SK-N-MC (cell line): ENCODE measurements around the gene MYF6.

Source experiments
- DNase-seq: peaks from one replicate; pipeline ENCODE4 v3.0.0-alpha.2; 2011; ENCODE audit warnings: low read depth, low spot score
- H3K27ac ChIP-seq: fragments of 200-600 bp; sonication (generic); 2 replicates; pipeline ENCODE4 v1.5.1; 2016; ENCODE audit warnings: mixed run types
- H3K36me3 ChIP-seq: fragments of 200-600 bp; sonication (generic); 2 replicates; pipeline ENCODE4 v1.6.1; 2017; ENCODE audit warnings: antibody characterized with exemption, low read length, mixed read lengths; ENCODE audit not compliant: insufficient read depth
- H3K4me3 ChIP-seq: fragments of 200-600 bp; sonication (generic); 2 replicates; pipeline ENCODE4 v1.5.1; 2016
- H3K9ac ChIP-seq: fragments of 200-600 bp; sonication (generic); 2 replicates; pipeline ENCODE4 v1.8.0; 2017; ENCODE audit warnings: mixed run types, mixed read lengths; ENCODE audit not compliant: insufficient read length
- H3K9me3 ChIP-seq: fragments of 200-600 bp; sonication (generic); 2 replicates; pipeline ENCODE4 v1.6.1; 2017; ENCODE audit warnings: low read depth, mild to moderate bottlenecking, antibody characterized with exemption, low read length, moderate library complexity, mixed read lengths
- EZH2 ChIP-seq: fragments of 200-600 bp; sonication (generic); IDR thresholded peaks from one replicate; pipeline ENCODE4 v1.6.1; 2017; ENCODE audit warnings: antibody characterized with exemption
- FOXP2 ChIP-seq: optimal IDR thresholded peaks from 2 replicates; pipeline ENCODE3; 2011; ENCODE audit warnings: mild to moderate bottlenecking, moderate library complexity; ENCODE audit not compliant: insufficient read depth; ENCODE audit errors: extremely low read length, control extremely low read depth
- POLR2AphosphoS5 ChIP-seq: IDR thresholded peaks from 2 replicates; pipeline ENCODE4 v1.6.1; 2012; ENCODE audit warnings: mild to moderate bottlenecking, low read depth, low read length, borderline replicate concordance

The MYF6 gene

GRCh38 chr12:80756875-80757274 is 49.4 kb downstream of the MYF6 start:
- DNase-seq = no peak
- Histone ChIP-seq H3K27ac (no peak overlapping the region), H3K36me3 (no peaks in the 10 kb centered on the region), H3K9me3 (no peaks in the 10 kb centered on the region), H3K4me3 (no peak overlapping the region), H3K9ac (no peak overlapping the region)
- TF ChIP-seq EZH2 (no peak), FOXP2 (no peak), POLR2AphosphoS5 (no peak)
